Measurements from ENCODE around the gene SLC2A6.

- no peak for TF ChIP-seq POLR2A (IDR thresholded peaks at IDR 0.05; ENCODE audit: extremely low read depth, insufficient read length)
- no peak for TF ChIP-seq CTCF (IDR thresholded peaks at IDR 0.05; ENCODE audit: low read depth, low read length)
Observed at GRCh38 chr9:133457748-133458147, 21.2 kb downstream of the SLC2A6 start.
